Stimulated activated CD4-positive, alpha-beta T cell treated with anti-CD3 and anti-CD28 coated beads, Interleukin-15, amount 100 ng/mL, for 48 hours (primary cell): Measurements from ENCODE around the gene H19.

Experiments
- DNase-seq, 2 donors: peaks; one replicate each; pipeline ENCODE4 v3.0.0-alpha.2; 2020; ENCODE audit warnings: low read depth in 2 of 2

Gene H19

DNA sequence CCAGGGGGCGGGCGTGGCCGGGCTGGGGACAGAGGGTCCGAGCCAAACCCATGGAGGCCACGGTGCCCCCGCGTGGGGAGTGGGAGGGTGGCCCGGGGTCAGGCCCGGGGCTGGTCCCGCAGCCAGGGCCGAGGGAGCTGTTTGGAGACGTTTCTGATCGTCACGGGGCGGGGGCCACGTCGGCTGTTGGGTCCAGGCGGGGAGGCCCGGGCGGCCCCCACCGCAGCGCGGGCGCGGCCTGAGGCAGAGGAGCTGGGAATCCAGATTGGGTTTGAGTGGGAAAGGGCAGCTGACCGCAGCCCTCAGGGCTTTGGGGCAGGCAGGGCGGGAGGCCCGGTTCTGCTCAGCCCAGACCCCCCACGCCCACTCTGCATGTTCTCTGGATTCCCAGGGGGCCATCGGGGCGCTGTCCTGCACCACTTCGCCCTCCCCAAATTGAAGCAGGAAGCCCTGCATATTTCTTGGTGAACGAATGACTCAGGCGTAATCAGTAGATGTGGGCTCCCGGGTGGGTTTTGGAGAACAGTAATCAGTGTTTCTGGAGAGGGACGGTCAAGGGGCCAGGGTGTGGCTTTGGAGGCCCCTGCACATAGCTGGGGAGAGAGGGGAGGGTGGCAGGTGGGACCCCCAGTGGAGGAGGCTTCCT is 49.9 kb downstream of the H19 start:
- DNase-seq: no peak

DNA sequence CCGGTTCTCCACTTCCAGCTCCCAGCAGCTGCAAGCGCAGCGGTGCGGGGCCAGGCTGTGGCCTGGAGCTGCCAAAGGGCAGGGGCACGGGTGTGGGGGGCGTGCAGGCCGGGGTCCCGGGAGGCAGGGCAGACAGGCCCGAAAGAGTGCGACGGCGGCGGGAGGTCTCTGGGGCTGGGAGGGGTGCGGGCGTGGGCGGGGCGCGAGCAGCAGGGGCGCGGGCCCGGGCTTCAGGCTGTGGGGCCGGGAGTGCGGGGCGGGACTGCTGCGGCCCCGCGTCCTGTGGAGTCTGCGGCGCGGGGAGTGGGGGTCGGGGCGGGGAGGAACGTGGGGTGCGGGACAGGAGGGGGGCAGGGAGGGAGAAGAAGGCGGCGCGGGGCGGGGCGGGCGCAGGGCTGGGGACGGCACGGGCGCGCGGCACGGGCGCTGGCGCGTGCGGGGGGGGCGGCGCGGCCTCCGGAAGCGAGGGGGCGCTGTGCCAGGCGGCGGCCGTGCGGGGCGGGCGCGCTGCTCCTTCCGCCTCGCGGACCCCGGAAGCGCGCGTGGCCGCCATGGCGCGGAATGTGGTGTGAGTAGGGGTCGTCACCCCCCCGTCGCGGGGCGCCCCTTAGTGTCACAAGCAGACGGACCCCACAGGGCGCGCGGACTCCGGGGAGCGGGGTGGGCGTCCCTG is 50.7 kb downstream of the H19 start, which contains the start of gene MRPL23:
Gene MRPL23, plus strand, starts transcription at position 521 of the 673 bp plus-strand sequence. Its CDS starts 31 bp downstream, at position 552.
- no peak for DNase-seq
